ENCODE results near the gene FAM110A. TPM values are rescaled to one million over a fixed set of nuclear protein-coding genes. Genes with fewer than 3 reads are reported as not detected.

FAM110A gene
- total and polyA plus RNA-seq, 9 of the 15 experiments (the other 6 are each of a cell fraction or from before 2014, with no cell fraction given): 0.73 to 15.5 (median 3.6) TPM

DNA sequence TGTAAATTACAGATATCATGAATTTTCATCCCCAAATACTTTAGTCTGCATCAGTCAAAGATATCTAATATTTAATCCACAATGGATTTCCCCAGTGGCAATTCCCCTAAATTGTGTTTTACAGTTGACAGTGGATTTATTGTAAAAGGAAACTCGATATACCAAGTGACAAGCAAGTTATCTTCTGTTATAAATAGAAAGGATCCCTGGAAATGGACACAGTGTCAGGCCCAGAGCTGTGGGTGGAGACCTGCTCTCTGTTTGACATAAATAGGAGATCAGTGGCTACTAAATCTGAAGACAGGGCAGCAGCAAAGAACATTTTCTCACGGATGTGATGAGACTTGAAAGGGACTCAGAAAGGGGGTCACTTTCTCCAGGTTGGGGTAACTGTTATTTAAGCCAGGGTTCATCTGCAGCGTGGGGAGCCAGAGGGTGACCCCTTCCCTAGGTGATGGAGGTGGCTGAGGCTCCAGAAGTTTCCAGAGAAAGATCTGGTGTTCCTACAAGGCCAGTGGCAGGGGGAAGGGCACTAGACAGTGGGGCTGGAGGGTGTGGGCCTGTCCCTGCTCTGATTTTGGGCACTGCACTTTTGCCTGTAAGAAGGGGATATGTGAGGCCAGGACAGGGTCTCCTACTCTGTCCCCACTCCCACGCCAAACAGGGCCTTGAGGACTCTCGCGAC lies 12.3 kb upstream of the FAM110A start:
- WGBS (ENCODE audit: insufficient coverage, low coverage, missing lambda C conversion rate): 7% methylated on average over 3 of the region's 6 CpGs

DNA sequence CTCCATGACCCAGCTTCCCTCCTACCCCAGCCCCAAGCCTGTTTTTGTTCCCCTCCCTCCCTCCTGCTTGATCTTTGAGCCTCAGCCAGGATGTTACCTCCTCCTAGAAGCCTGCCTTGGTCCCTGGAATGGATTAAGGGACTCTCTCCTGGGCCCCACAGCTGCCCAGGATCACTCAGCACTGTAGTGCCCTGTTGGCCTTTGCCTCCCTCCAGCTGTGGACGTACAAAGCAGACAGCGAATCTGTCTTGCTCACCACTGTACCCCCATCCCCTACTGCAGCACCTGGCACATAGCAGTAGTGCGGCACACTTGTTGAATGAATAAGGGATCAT lies 11.8 kb upstream of the FAM110A start:
- H3K79me2 ChIP-seq (ENCODE audit: control insufficient read depth, insufficient read depth, low read length): no peaks in the 10 kb centered on the region
- intact Hi-C loops (cut with micrococcal nuclease): no loop called here
- no TSS peak for BruUV-seq (replicated peaks)
- H3K27me3 ChIP-seq (ENCODE audit: control insufficient read depth in 2 of 2, insufficient read depth in 2 of 2, low read length in 2 of 2): no peaks in the 10 kb centered on the region
- ChIA-PET CTCF (ENCODE audit: low intra/inter-chr PET ratio) (no interaction called here), POLR2A (interaction anchor here (1.1 kb wide), 1 partner anchor 12 kb away, joined by 3 read pairs; the partner anchor contains the start of gene FAM110A)
- no peaks in the 10 kb centered on the region for H3K36me3 ChIP-seq (ENCODE audit: control insufficient read depth, insufficient read depth, low read length)
- H2AFZ ChIP-seq (ENCODE audit: low read depth, low read length): peak overlapping the region; percentile 26; the same call in 1 of the 2 replicates
- peaks cover 9% of the 10 kb centered on the region for H3K9me3 ChIP-seq (replicated peaks; ENCODE audit: control insufficient read depth, insufficient read depth, low read depth, low read length)
- no peaks in the 10 kb centered on the region for H4K20me1 ChIP-seq (replicated peaks; ENCODE audit: control insufficient read depth, insufficient read depth, low read length)
- no peaks in the 10 kb centered on the region for H3K9me1 ChIP-seq (ENCODE audit: control insufficient read depth, insufficient read depth, low read length)
- TF ChIP-seq TGIF2 (CRISPR knock-in tag; IDR thresholded peaks at IDR 0.05) (no peak), ZFP36 (IDR thresholded peaks at IDR 0.05; ENCODE audit: low read depth, low read length, partially characterized antibody) (peak; percentile 10)
- peaks cover 22 to 36% of the 10 kb centered on the region in 2 experiments for H3K4me1 ChIP-seq (replicated peaks in 1 of 2; ENCODE audit: control insufficient read depth in 2 of 2, insufficient read depth in 2 of 2, low read length in 2 of 2)
- H3K4me2 ChIP-seq (ENCODE audit: insufficient read depth, low read length): no peak overlapping the region
- in situ Hi-C loops (cut with MboI): no loop called here
- ATAC-seq: no peak
- peak overlapping the region in 1 of 2 experiments; percentile 82 for H3K9ac ChIP-seq (ENCODE audit: insufficient read depth in 1 of 2, low read depth in 2 of 2, low read length in 2 of 2)
- 83% methylated on average over 3 of the region's 3 CpGs for WGBS (ENCODE audit: insufficient coverage, low coverage, missing lambda C conversion rate)
- peak overlapping the region; percentile 28; the same call in 2 of the 3 replicates for H3K27ac ChIP-seq (ENCODE audit: extremely low read depth, low read depth, low read length)
- H3K4me3 ChIP-seq: no peak overlapping the region
- no peak for DNase-seq (ENCODE audit: extremely low read depth in 1 of 4, low spot score in 3 of 4)
- FAIRE-seq: no peak

More for the DNA sequence above, 12.3 kb upstream of the FAM110A start:
- ATAC-seq (peak; percentile 18; the same call in 1 of the 3 replicates), DNase-seq (ENCODE audit: extremely low read depth in 1 of 4, low spot score in 3 of 4) (peak in 1 of 4 experiments; percentile 55), FAIRE-seq (no peak)
- BruUV-seq (replicated peaks): no TSS peak
- Histone ChIP-seq H3K36me3 (ENCODE audit: control insufficient read depth, insufficient read depth, low read length) (no peaks in the 10 kb centered on the region), H3K9me3 (replicated peaks; ENCODE audit: control insufficient read depth, insufficient read depth, low read depth, low read length) (peaks cover 4% of the 10 kb centered on the region), H3K9me1 (ENCODE audit: control insufficient read depth, insufficient read depth, low read length) (no peaks in the 10 kb centered on the region), H3K4me1 (replicated peaks in 1 of 2; ENCODE audit: control insufficient read depth in 2 of 2, insufficient read depth in 2 of 2, low read length in 2 of 2) (peaks cover 22 to 35% of the 10 kb centered on the region in 2 experiments), H2AFZ (ENCODE audit: low read depth, low read length) (peak overlapping the region; percentile 26; the same call in 1 of the 2 replicates), H4K20me1 (replicated peaks; ENCODE audit: control insufficient read depth, insufficient read depth, low read length) (no peaks in the 10 kb centered on the region), H3K79me2 (ENCODE audit: control insufficient read depth, insufficient read depth, low read length) (no peaks in the 10 kb centered on the region), H3K4me3 (no peak overlapping the region), H3K4me2 (ENCODE audit: insufficient read depth, low read length) (peak overlapping the region; percentile 29), H3K27ac (ENCODE audit: extremely low read depth, low read depth, low read length) (peak overlapping the region; percentile 28; the same call in 2 of the 3 replicates), H3K9ac (ENCODE audit: insufficient read depth in 1 of 2, low read depth in 2 of 2, low read length in 2 of 2) (peak overlapping the region in 1 of 2 experiments; percentile 82), H3K27me3 (ENCODE audit: control insufficient read depth in 2 of 2, insufficient read depth in 2 of 2, low read length in 2 of 2) (no peaks in the 10 kb centered on the region)
- POLR2A ChIA-PET: interaction anchor here (1.1 kb wide), 1 partner anchor 12 kb away, joined by 3 read pairs; the partner anchor contains the start of gene FAM110A
- TF ChIP-seq ZC3H8 (IDR thresholded peaks at IDR 0.05) (no peak), MEIS2 (IDR thresholded peaks at IDR 0.05; ENCODE audit: partially characterized antibody) (peak; percentile 30)
- CTCF ChIA-PET (ENCODE audit: low intra/inter-chr PET ratio): no interaction called here
- intact Hi-C loops (cut with micrococcal nuclease) (no loop called here), in situ Hi-C loops (cut with MboI) (no loop called here)
